Activated T-helper 1 cell treated with anti-CD3 and anti-CD28 coated beads, Interleukin-2, amount 50 U/mL, for 16 hours (primary cell): ENCODE measurements around the gene STX18.
"Not testable (repeated sequence)": the region's sequence is repeated elsewhere in the genome, so short reads cannot be mapped to it uniquely, and the experiment has no call there.

Experiments
- DNase-seq, 2 donors: peaks; one replicate each; pipeline ENCODE4 v3.0.0-alpha.2; 2020; ENCODE audit warnings: low read depth in 1 of 2, low spot score in 1 of 2

Gene STX18

GRCh38 chr4:4555916-4556315 is 14.1 kb upstream of the STX18 start:
- no peak for DNase-seq

GRCh38 chr4:4554234-4554633 is 12.4 kb upstream of the STX18 start:
- no peak for DNase-seq

GRCh38 chr4:4552042-4552441 is 10.2 kb upstream of the STX18 start:
- not testable (repeated sequence) for DNase-seq

GRCh38 chr4:4550161-4550560 is 8.3 kb upstream of the STX18 start:
- DNase-seq: not testable (repeated sequence)

- DNase-seq: no peak
These were observed 7.7 kb upstream of the STX18 start for GRCh38 chr4:4549534-4549933.

DNA sequence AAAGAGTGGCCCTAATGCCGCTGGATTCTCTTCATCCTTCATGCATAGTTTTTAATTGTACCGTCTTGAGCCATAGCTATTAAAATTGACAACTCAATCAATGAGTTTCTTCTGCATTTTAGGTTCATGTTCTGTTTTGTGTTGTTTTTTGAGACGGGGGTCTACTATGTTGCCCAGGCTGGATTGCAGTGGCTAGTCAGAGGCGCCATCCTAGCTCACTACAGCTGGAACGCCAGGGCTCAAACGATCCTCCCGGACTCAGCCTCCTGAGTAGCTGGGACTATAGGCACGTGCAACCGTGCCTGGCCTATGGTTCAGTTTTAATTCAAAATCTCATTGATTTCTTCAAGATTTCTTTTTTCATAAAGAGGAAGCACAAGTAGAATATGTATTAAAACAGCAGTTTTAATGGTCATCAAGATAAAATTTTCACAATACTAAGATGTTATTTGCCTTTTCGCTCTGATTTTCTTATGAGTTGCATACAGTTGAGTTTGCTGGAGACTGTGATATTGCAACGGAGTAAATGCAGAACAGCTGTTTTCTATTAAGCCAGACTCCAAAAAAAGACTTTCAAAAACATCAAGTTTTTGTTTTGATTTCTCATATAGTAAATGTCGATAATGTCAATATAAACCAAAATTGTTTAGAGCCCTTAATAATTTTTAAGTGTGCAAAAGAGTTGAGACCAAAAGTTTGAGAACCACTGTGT is 1.1 kb upstream of the STX18 start:
- DNase-seq: no peak

- no peak for DNase-seq
These were observed 712 bp downstream of the STX18 start for GRCh38 chr4:4541040-4541631.

DNA sequence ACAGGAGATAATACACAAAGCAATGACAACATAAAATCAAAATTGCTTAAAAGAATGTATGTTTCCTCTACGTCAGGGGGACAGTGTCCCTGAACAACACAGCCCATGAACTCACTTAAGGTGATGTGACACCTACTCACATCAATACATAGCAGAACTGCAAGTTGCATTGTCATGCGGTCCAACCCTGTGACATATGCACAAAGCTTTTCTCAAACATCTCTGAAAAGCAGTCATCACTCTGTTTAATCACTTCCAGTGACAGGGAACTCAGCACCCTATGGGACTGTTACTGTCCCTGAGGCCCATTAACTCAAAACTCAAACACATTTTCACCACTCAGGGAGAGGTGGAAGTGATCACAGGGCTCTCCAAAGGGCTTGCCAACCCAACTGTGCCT is 2.4 kb downstream of the STX18 start:
- no peak for DNase-seq

- no peak for DNase-seq
These were observed 6.3 kb downstream of the STX18 start for GRCh38 chr4:4535590-4535989.

DNA sequence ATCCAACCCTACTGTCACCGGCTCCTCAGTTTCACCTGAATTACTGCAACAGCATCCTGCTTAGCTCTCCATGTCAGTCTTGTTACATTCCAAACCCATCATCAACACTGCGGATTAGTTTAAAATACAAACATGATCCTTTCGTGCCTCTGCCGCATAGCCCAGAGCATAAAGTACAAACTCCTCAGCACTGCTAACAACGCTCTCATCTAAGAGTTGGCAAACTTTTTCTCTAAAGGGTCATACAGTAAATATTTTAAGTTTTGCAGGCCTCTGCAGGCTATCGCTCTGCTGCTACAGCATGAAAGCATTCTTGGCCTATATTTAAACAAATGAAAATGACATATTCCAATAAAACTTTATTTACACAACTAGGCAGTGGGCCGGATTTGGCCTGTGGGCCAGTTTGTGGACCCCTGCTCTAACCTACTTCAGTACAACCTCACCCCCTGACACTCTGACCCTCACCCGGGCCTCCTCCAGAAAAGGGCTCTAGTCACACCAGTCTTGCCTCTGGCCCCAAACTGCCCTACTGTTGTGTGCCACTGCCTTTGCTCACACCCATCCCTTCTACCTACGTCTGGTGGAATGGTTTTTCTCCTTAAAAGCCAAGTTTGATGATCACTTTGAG is 7.2 kb downstream of the STX18 start:
- DNase-seq: no peak

- DNase-seq: no peak
These were observed 8.2 kb downstream of the STX18 start for GRCh38 chr4:4533461-4534169.

- no peak for DNase-seq
These were observed 9.3 kb downstream of the STX18 start for GRCh38 chr4:4532371-4533154.

GRCh38 chr4:4529392-4529791 is 12.5 kb downstream of the STX18 start:
- DNase-seq: no peak

- DNase-seq: no peak
These were observed 15.4 kb downstream of the STX18 start for GRCh38 chr4:4526401-4526800.

- DNase-seq: no peak
These were observed 17.5 kb downstream of the STX18 start for GRCh38 chr4:4524364-4524763.

- no peak for DNase-seq
These were observed 20.1 kb downstream of the STX18 start for GRCh38 chr4:4521731-4522130.

GRCh38 chr4:4521136-4521535 is 20.7 kb downstream of the STX18 start:
- DNase-seq: no peak

DNA sequence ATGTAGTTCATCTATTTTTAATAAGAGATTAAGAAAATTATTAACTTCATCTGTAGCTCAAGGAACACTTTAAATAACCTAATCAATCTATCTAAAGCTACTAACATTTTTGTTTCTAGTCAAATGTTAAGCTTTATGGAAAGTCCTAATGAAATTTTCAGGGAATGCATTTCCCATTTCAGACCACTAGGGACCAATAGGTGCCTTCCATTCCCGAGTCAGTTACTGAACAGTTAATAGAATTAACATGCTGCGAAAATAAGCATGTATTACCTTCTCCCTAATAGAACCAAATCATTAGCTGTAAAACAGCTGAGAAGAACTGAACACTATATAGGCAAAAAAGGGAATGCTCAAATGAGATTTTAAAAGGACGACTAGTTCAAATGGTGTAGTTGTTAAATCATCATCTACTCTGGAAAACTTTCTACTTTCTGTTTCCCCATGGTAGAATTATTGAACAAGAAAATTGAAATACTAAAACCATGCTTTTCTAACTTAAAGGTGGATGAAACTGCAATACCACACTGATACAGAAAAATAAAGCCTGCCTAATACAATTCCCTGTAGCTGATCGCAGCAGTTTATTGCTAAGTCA is 22.5 kb downstream of the STX18 start:
- no peak for DNase-seq

GRCh38 chr4:4518747-4519146 is 23.1 kb downstream of the STX18 start:
- DNase-seq: no peak

DNA sequence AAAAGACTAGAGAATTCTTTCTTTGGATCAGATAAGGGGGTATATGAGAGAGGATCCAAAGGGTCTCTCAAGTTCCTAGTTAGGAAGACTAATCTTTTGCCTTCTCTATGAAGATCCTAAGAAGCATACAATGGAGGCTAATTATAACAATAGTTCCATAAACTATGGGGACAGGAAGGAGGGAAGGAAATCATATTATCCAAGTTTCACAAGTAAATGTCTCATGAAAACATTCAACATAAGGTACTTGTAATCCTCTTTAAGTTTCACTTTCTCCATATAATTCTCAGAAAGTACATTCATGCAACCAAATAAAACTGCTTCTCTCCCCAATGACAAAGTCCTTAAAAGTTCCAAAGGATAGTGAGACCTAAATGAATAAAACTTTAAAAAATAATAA is 27.1 kb downstream of the STX18 start:
- no peak for DNase-seq

- DNase-seq: no peak
These were observed 29.6 kb downstream of the STX18 start for GRCh38 chr4:4512282-4512681.
